ENCODE measurements around the gene MICAL2. TPM values are rescaled to one million over a fixed set of nuclear protein-coding genes. Genes with fewer than 3 reads are reported as not detected.

Gene MICAL2
- total and polyA plus RNA-seq, 2 of the 13 experiments (the other 11 are each of a cell fraction or from before 2014, with no cell fraction given) = 0.78 to 1.1 TPM

DNA sequence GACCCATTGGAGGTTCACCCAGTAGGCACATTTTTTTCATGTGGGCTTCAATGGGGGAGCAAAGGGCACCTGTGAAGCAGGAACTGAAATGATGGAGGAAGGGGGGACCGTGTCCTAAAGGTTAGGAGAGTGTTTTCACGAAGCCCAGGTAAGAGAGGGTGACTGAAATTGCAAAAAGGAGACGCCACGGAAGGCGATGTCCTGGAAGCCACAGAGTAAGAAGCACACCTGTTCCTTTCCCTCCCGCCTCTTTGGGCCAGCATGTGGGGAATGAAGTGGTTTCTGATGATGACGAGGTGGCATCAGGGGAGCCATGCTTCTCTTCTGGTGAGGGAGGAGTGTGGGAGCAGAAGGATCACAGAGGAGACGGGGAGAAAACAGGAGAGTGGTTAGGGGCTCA is 37.0 kb upstream of the MICAL2 start:
- H3K4me1 ChIP-seq (ENCODE audit: insufficient read depth, low read length) = peaks cover 56% of the 10 kb centered on the region
- no peaks in the 10 kb centered on the region for H4K20me1 ChIP-seq (ENCODE audit: insufficient read depth, low read length)
- no peak for ATAC-seq
- in situ Hi-C loops (cut with HindIII; ENCODE audit: extremely low pct_ligation_motif_present, low pct_unique_long_range_greater_than_20kb) (no loop called here), intact Hi-C loops (cut with micrococcal nuclease; ENCODE audit: unreplicated experiment) (no loop called here)
- H3K36me3 ChIP-seq (replicated peaks in 1 of 2; ENCODE audit: control insufficient read depth in 1 of 2, insufficient read depth in 2 of 2, low read length in 2 of 2) = no peaks in the 10 kb centered on the region
- no peak for FAIRE-seq
- no peaks in the 10 kb centered on the region for H3K9me3 ChIP-seq (ENCODE audit: low read length)
- TF ChIP-seq GABPA (IDR thresholded peaks at IDR 0.05; ENCODE audit: low read depth, low read length) = no peak
- TF ChIP-seq GABPA (CRISPR knock-in tag; IDR thresholded peaks at IDR 0.05; ENCODE audit: low read depth) = no peak
- TF ChIP-seq, protein P1, sequence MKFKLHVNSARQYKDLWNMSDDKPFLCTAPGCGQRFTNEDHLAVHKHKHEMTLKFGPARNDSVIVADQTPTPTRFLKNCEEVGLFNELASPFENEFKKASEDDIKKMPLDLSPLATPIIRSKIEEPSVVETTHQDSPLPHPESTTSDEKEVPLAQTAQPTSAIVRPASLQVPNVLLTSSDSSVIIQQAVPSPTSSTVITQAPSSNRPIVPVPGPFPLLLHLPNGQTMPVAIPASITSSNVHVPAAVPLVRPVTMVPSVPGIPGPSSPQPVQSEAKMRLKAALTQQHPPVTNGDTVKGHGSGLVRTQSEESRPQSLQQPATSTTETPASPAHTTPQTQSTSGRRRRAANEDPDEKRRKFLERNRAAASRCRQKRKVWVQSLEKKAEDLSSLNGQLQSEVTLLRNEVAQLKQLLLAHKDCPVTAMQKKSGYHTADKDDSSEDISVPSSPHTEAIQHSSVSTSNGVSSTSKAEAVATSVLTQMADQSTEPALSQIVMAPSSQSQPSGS (CRISPR knock-in tag; IDR thresholded peaks at IDR 0.05) = no peak
- no peak for TF ChIP-seq MIER3 (CRISPR knock-in tag; IDR thresholded peaks at IDR 0.05; ENCODE audit: borderline replicate concordance)
- TF ChIP-seq, protein P2, sequence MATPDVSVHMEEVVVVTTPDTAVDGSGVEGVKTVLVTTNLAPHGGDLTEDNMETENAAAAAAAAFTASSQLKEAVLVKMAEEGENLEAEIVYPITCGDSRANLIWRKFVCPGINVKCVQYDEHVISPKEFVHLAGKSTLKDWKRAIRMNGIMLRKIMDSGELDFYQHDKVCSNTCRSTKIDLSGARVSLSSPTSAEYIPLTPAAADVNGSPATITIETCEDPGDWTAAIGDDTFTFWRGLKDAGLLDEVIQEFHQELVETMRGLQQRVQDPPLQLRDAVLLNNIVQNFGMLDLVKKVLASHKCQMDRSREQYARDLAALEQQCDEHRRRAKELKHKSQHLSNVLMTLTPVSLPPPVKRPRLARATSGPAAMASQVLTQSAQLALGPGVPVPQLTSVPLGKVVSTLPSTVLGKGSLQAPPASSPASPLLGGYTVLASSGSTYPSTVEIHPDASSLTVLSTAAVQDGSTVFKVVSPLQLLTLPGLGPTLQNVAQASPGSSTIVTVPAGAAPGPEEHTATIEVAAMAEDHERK (CRISPR knock-in tag; IDR thresholded peaks at IDR 0.05; ENCODE audit: low read depth) = no peak
- no peak for TF ChIP-seq ZSCAN9 (CRISPR knock-in tag; IDR thresholded peaks at IDR 0.05; ENCODE audit: borderline replicate concordance)
- no TSS peak for BruUV-seq (replicated peaks)
- H3K79me2 ChIP-seq (ENCODE audit: insufficient read depth, low read length) = no peaks in the 10 kb centered on the region
- WGBS (ENCODE audit: low lambda C conversion rate) = 80% methylated on average over 8 of the region's 8 CpGs
- peaks cover 0 to 1% of the 10 kb centered on the region in 2 experiments; a peak in 1 of 5 replicates for H3K27me3 ChIP-seq (ENCODE audit: control insufficient read depth in 1 of 2, insufficient read depth in 2 of 2, low read length in 2 of 2)
- POLR2A ChIA-PET = no interaction called here
- H3K4me3 ChIP-seq (replicated peaks in 1 of 3; ENCODE audit: insufficient read depth in 1 of 3, low read depth in 2 of 3, low read length in 3 of 3) = no peak overlapping the region
- CTCF ChIA-PET (ENCODE audit: low intra/inter-chr PET ratio, low total read pairs) = no interaction called here
- H3K9ac ChIP-seq (ENCODE audit: insufficient read depth, low read depth, low read length) = no peak overlapping the region
- no peak overlapping the region for H2AFZ ChIP-seq (ENCODE audit: low read length)
- no peak overlapping the region for H3K4me2 ChIP-seq (ENCODE audit: low read depth, low read length)
- no peak for DNase-seq (ENCODE audit: low spot score)
- no peak overlapping the region for H3K27ac ChIP-seq (ENCODE audit: extremely low read length, insufficient read depth, low read length)

DNA sequence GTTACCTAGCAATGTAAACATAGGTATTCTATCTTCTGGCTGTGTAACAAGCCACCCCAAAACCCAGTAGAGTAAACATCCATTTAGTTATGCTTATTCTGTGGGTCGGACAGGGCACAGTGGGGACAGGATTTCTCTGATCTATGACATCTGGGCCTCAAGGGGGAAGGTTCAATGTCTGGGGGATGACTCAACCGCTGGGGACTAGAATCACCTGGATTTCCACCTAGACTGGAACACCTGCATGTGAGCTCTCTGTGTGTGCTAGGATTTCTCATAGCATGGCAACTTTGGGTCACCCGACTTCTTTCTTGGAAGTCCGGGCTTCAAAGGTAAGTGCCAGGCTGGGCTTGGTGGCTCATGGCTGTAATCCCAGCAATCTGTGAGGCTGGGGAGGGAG is 36.5 kb upstream of the MICAL2 start:
- POLR2A ChIA-PET = no interaction called here
- H3K27me3 ChIP-seq (ENCODE audit: control insufficient read depth in 1 of 2, insufficient read depth in 2 of 2, low read length in 2 of 2) = peaks cover 0 to 1% of the 10 kb centered on the region in 2 experiments; a peak in 1 of 5 replicates
- no peak for DNase-seq (ENCODE audit: low spot score)

More for the DNA sequence above, 36.5 kb upstream of the MICAL2 start:
- H3K4me2 ChIP-seq (ENCODE audit: low read depth, low read length) = no peak overlapping the region
- no peak for FAIRE-seq
- 0% methylated on average over 1 of the region's 4 CpGs for WGBS (ENCODE audit: low lambda C conversion rate)
- H4K20me1 ChIP-seq (ENCODE audit: insufficient read depth, low read length) = no peaks in the 10 kb centered on the region
- intact Hi-C loops (cut with micrococcal nuclease; ENCODE audit: unreplicated experiment) (no loop called here), in situ Hi-C loops (cut with HindIII; ENCODE audit: extremely low pct_ligation_motif_present, low pct_unique_long_range_greater_than_20kb) (no loop called here)
- no peak overlapping the region for H3K9ac ChIP-seq (ENCODE audit: insufficient read depth, low read depth, low read length)
- H3K36me3 ChIP-seq (replicated peaks in 1 of 2; ENCODE audit: control insufficient read depth in 1 of 2, insufficient read depth in 2 of 2, low read length in 2 of 2) = no peaks in the 10 kb centered on the region
- H3K9me3 ChIP-seq (ENCODE audit: low read length) = no peaks in the 10 kb centered on the region
- CTCF ChIA-PET (ENCODE audit: low intra/inter-chr PET ratio, low total read pairs) = no interaction called here
- no peak overlapping the region for H3K27ac ChIP-seq (ENCODE audit: extremely low read length, insufficient read depth, low read length)
- H3K4me1 ChIP-seq (ENCODE audit: insufficient read depth, low read length) = peaks cover 52% of the 10 kb centered on the region
- no peak for ATAC-seq
- TF ChIP-seq SETDB1 (CRISPR knock-in tag; IDR thresholded peaks at IDR 0.05; ENCODE audit: borderline replicate concordance) (no peak), ZNF251 (CRISPR knock-in tag; IDR thresholded peaks at IDR 0.05) (no peak), MED8 (CRISPR knock-in tag; IDR thresholded peaks at IDR 0.05; ENCODE audit: insufficient replicate concordance) (no peak), JUN (CRISPR knock-in tag; IDR thresholded peaks at IDR 0.05) (no peak), ZNF431 (CRISPR knock-in tag; IDR thresholded peaks at IDR 0.05; ENCODE audit: borderline replicate concordance, low read depth) (no peak), U2AF2 (IDR thresholded peaks at IDR 0.05; ENCODE audit: low read depth, low read length) (no peak), MED13 (CRISPR knock-in tag; IDR thresholded peaks at IDR 0.05) (no peak), PHF5A (CRISPR knock-in tag; IDR thresholded peaks at IDR 0.05; ENCODE audit: low read depth, unreplicated experiment) (no peak)
- TF ChIP-seq, protein P3, sequence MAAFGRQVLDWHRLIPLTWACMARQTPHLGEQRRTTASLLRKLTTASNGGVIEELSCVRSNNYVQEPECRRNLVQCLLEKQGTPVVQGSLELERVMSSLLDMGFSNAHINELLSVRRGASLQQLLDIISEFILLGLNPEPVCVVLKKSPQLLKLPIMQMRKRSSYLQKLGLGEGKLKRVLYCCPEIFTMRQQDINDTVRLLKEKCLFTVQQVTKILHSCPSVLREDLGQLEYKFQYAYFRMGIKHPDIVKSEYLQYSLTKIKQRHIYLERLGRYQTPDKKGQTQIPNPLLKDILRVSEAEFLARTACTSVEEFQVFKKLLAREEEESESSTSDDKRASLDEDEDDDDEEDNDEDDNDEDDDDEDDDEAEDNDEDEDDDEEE (CRISPR knock-in tag; IDR thresholded peaks at IDR 0.05) = no peak
- TF ChIP-seq, protein P4, sequence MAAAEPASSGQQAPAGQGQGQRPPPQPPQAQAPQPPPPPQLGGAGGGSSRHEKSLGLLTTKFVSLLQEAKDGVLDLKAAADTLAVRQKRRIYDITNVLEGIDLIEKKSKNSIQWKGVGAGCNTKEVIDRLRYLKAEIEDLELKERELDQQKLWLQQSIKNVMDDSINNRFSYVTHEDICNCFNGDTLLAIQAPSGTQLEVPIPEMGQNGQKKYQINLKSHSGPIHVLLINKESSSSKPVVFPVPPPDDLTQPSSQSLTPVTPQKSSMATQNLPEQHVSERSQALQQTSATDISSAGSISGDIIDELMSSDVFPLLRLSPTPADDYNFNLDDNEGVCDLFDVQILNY (CRISPR knock-in tag; conservative IDR thresholded peaks at IDR 0.05) = no peak
- H3K79me2 ChIP-seq (ENCODE audit: insufficient read depth, low read length) = no peaks in the 10 kb centered on the region
- H2AFZ ChIP-seq (ENCODE audit: low read length) = no peak overlapping the region
- no peak overlapping the region for H3K4me3 ChIP-seq (replicated peaks in 1 of 3; ENCODE audit: insufficient read depth in 1 of 3, low read depth in 2 of 3, low read length in 3 of 3)
- no TSS peak for BruUV-seq (replicated peaks)
